ENCODE data around the gene ZNF587. TPM values are rescaled to one million over a fixed set of nuclear protein-coding genes. Genes with fewer than 3 reads are reported as not detected.
"Not testable (repeated sequence)": the region's sequence is repeated elsewhere in the genome, so short reads cannot be mapped to it uniquely, and the experiment has no call there.

Gene ZNF587
- 9.0 TPM for polyA plus RNA-seq (2013, experiment 1 of 2; ENCODE audit: insufficient read length)
- 9.7 TPM for polyA plus RNA-seq (2013, experiment 2 of 2; ENCODE audit: insufficient read length)

DNA sequence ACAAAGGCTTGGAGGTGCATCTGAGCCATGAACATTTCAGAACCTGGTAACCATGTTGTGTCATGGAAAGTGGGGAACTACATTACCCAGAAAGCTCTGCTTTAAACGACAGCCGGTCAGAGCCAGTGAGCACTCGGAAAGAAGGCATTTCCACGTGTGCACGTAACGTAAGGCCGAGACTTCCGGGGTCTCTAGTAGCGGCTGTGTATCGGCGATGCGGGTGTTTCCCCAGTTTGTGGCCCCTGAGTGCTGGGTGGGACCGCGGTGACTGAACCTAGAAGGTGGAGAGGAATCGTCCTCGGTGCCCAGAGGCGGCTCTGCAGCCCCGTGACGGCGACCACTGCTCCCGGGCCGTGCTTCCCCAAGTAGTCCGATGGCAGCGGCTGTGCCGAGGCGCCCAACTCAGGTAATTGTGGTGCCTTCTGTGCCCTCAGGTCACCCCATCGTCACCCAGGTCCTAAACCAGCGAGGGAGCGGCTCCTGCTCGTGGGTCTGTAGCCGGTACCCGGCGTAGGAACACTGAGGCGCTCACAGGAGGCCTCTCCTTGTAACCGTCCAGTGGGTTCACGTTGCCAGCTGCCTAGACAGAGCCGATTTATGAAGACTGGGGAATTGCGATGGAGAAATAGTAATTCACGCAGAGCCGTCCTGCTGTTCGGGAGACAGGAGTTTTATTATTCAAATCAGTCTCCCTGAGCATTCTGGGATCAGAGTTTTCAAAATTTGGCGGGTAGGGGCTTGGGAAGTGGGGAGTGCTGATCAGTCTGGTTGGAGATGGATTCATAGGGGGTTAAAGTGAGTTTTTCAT lies at the start of gene ZNF587:
Gene ZNF587, plus strand, starts transcription at position 194 of the 808 bp plus-strand sequence. Its CDS starts 180 bp downstream, at position 374.
- DNase-seq: peak; percentile 88

DNA sequence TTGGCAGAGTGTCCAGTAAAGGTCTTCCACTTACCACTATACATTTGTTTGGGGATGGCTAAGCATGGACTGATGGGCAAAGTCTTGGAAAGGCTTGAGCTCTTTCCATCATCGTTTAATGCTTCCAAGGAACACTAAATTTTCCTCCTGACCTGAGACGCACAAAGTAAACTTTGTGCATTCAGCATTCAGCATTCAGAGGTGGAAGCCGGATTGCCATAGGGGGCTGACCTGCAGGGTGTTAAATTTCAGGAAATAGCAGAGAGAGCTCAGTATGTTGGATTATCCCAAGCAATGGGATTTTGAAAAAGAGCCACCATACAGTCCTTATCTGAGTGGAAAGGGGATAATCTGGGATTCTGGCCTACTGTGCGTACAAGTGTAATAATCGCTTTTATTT lies 49.0 kb upstream of the ZNF587 start:
- no peak for DNase-seq

GRCh38 chr19:57802269-57802668 lies 47.4 kb upstream of the ZNF587 start:
- DNase-seq: no peak

GRCh38 chr19:57803265-57803593 lies 46.4 kb upstream of the ZNF587 start:
- DNase-seq: no peak

- DNase-seq: peak; percentile 97
Observed at GRCh38 chr19:57803594-57804325, 45.9 kb upstream of the ZNF587 start.

DNA sequence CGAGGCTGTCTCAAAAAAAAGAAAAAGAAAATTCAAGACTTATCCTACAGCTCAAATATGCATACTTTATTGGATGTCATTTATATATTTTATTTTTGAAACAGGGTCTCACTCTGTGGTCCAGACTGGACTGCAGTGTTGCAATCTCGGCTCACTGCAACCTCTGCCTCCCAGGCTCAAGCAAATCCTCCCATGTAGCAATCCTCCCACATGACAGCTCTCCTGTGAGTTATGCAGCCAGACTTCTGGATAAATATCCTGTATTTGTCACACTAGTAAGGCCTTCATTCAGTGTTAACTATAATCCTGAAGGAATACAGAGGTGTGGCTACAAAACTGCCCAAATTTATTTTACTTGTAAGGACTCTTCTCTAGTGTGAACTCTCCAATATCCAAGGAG lies 42.1 kb upstream of the ZNF587 start:
- DNase-seq: no peak

GRCh38 chr19:57810410-57811295 lies 39.0 kb upstream of the ZNF587 start:
- DNase-seq: not testable (repeated sequence)

- DNase-seq: no peak
Observed at GRCh38 chr19:57812226-57812625, 37.4 kb upstream of the ZNF587 start.

- DNase-seq: not testable (repeated sequence)
Observed at GRCh38 chr19:57812975-57813820, 36.5 kb upstream of the ZNF587 start.

- DNase-seq: no peak
Observed at GRCh38 chr19:57813919-57814504, 35.6 kb upstream of the ZNF587 start.

DNA sequence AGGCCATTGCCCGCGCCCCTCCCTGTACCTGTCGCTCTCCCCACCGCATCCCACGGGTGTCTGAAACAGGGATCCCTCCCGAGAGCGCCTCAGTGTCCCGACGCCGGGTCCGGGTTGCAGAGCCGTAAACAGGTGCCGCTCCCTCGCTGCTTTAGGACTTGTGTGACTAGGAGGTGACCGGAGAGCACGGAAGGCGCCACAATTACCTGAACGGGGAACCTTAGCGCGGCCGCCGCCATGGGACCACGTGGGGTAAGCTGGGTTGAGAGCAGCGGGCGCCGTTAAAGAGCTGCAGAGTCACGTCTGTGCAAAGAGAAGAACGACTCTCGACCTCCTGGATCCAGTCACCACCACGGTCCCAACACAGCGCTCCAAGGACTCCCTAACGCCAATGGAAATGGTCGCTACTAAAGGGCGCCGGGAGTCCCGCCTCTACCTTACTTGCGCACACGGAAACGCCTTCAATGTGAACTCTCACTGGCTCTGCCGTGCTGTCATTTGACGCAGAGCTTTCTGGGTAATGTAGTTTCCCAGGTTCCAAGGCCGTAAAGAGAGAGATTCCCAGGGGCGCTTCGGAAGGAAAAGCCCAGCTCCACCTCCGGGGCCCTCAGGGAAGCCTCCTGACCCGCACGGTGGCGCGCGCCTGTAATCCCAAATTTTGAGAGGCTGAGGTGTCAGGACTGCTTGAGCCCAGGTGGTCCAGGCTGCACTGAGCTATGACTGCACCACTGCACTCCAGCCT lies 35.0 kb upstream of the ZNF587 start, which contains the start of gene ZNF552:
Gene ZNF552, minus strand, starts transcription at position 409 of the 742 bp plus-strand sequence. Its CDS starts 170 bp downstream, at position 239.
- peak; percentile 93 for DNase-seq

GRCh38 chr19:57815247-57816075 lies 34.2 kb upstream of the ZNF587 start:
- no peak for DNase-seq

GRCh38 chr19:57816652-57817051 lies 33.0 kb upstream of the ZNF587 start:
- no peak for DNase-seq

DNA sequence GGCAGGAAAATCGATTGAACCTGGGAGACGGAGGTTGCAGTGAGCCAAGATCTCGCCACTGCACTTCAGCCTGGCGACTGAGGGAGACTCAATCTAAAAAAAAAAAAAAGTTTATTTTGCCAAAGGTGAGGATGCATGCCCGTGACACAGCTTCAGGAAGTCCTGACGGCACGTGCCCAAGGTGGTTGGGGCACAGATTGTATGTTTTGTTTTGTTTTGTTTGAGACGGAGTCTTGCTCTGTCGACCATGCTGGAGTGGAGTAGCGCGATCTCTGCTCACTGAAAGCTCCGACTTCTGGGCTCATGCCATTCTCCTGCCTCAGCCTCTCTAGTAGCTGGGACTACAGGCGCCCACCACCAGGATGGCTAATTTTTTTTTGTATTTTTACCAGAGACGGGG lies 31.7 kb upstream of the ZNF587 start:
- no peak for DNase-seq

- DNase-seq: no peak
Observed at GRCh38 chr19:57818378-57818777, 31.3 kb upstream of the ZNF587 start.

DNA sequence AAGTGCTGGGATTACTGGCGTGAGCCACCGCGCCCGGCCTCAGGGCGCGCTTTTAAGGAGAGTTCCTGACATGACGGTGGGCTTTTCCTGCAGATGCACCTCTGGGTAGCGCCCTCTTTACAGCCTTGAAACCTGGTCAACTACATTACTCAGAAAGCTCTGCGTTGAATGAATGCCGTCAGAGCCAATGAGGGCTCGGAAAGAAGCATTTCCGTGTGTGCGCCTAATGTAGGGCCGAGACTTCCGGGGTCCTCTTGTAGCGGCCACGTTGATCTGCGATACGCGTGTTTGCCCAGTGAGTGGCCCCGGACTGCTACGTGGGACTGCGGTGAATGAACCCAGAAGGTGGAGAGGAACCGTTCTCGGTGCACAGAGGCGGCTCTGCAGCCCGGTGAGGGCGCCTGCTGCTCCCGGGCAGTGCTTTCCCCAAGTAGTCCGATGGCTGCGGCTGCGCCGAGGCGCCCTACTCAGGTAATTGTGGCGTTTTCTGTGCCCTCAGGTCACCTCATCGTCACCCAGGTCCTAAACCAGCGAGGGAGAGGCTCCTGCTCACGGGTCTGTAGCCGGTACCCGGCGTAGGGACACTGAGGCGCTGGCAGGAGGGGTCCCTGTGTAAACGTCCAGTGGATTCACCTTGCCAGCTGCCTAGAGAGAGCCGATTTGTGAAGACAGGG lies 30.0 kb upstream of the ZNF587 start:
- DNase-seq: peak; percentile 93

- DNase-seq: no peak
Observed at GRCh38 chr19:57820599-57820998, 29.1 kb upstream of the ZNF587 start.

- DNase-seq: not testable (repeated sequence)
Observed at GRCh38 chr19:57821095-57821494, 28.6 kb upstream of the ZNF587 start.

GRCh38 chr19:57821501-57821900 lies 28.2 kb upstream of the ZNF587 start:
- not testable (repeated sequence) for DNase-seq

Measured in fibroblast of skin of scalp (primary cell).